ENCODE results near the gene NTM. TPM values are rescaled to one million over a fixed set of nuclear protein-coding genes. Genes with fewer than 3 reads are reported as not detected.

NTM gene
- total RNA-seq, 3 donors from 2014 or later = not detected

GRCh38 chr11:132114185-132114584, 743.8 kb downstream of the NTM start:
- DNase-seq = no peak
- no peaks in the 10 kb centered on the region for H3K4me1 Mint-ChIP-seq (ENCODE audit: low read depth)

GRCh38 chr11:132114743-132115142, 744.3 kb downstream of the NTM start:
- Mint-ChIP-seq H3K27me3 (ENCODE audit: low read depth) (peaks cover 2% of the 10 kb centered on the region), H3K4me1 (ENCODE audit: low read depth) (no peaks in the 10 kb centered on the region), H3K36me3 (ENCODE audit: insufficient read depth) (no peaks in the 10 kb centered on the region), H3K9me3 (peaks cover 3% of the 10 kb centered on the region), H3K4me3 (no peak overlapping the region)
- DNase-seq = no peak
- ATAC-seq = no peak

More at GRCh38 chr11:132114185-132114584, 743.8 kb downstream of the NTM start:
- Mint-ChIP-seq H3K9me3 (peaks cover 3% of the 10 kb centered on the region), H3K36me3 (ENCODE audit: insufficient read depth) (no peaks in the 10 kb centered on the region), H3K4me3 (no peak overlapping the region), H3K27me3 (ENCODE audit: low read depth) (peaks cover 2% of the 10 kb centered on the region)
- no peak for ATAC-seq

- no peak overlapping the region for H3K4me3 Mint-ChIP-seq
- DNase-seq = no peak
- no peak for ATAC-seq
- peaks cover 2% of the 10 kb centered on the region for H3K27me3 Mint-ChIP-seq (ENCODE audit: low read depth)
- H3K9me3 Mint-ChIP-seq = no peaks in the 10 kb centered on the region
- no peaks in the 10 kb centered on the region for H3K36me3 Mint-ChIP-seq (ENCODE audit: insufficient read depth)
- no peaks in the 10 kb centered on the region for H3K4me1 Mint-ChIP-seq (ENCODE audit: low read depth)
These were observed 745.0 kb downstream of the NTM start for GRCh38 chr11:132115454-132115853.

GRCh38 chr11:132116516-132116915, 746.1 kb downstream of the NTM start:
- peaks cover 2% of the 10 kb centered on the region for H3K27me3 Mint-ChIP-seq (ENCODE audit: low read depth)
- no peaks in the 10 kb centered on the region for H3K9me3 Mint-ChIP-seq
- no peaks in the 10 kb centered on the region for H3K36me3 Mint-ChIP-seq (ENCODE audit: insufficient read depth)
- no peak overlapping the region for H3K4me3 Mint-ChIP-seq
- DNase-seq (no peak), ATAC-seq (no peak)
- H3K4me1 Mint-ChIP-seq (ENCODE audit: low read depth) = no peaks in the 10 kb centered on the region

GRCh38 chr11:132118661-132119060, 748.2 kb downstream of the NTM start:
- DNase-seq = no peak
- Mint-ChIP-seq H3K27me3 (ENCODE audit: low read depth) (peaks cover 2% of the 10 kb centered on the region), H3K4me1 (ENCODE audit: low read depth) (no peaks in the 10 kb centered on the region), H3K9me3 (no peaks in the 10 kb centered on the region), H3K4me3 (no peak overlapping the region), H3K36me3 (ENCODE audit: insufficient read depth) (no peaks in the 10 kb centered on the region)
- no peak for ATAC-seq

GRCh38 chr11:132119573-132119972, 749.2 kb downstream of the NTM start:
- ATAC-seq = no peak
- H3K4me3 Mint-ChIP-seq = no peak overlapping the region
- H3K9me3 Mint-ChIP-seq = no peaks in the 10 kb centered on the region
- peaks cover 9% of the 10 kb centered on the region for H3K27me3 Mint-ChIP-seq (ENCODE audit: low read depth)
- H3K4me1 Mint-ChIP-seq (ENCODE audit: low read depth) = no peaks in the 10 kb centered on the region
- no peaks in the 10 kb centered on the region for H3K36me3 Mint-ChIP-seq (ENCODE audit: insufficient read depth)
- DNase-seq = no peak

GRCh38 chr11:132122735-132123134, 752.3 kb downstream of the NTM start:
- Mint-ChIP-seq H3K9me3 (no peaks in the 10 kb centered on the region), H3K4me1 (ENCODE audit: low read depth) (no peaks in the 10 kb centered on the region), H3K36me3 (ENCODE audit: insufficient read depth) (no peaks in the 10 kb centered on the region), H3K4me3 (no peak overlapping the region), H3K27me3 (ENCODE audit: low read depth) (peaks cover 9% of the 10 kb centered on the region)
- DNase-seq (no peak), ATAC-seq (no peak)

- no peak overlapping the region for H3K4me3 Mint-ChIP-seq
- no peaks in the 10 kb centered on the region for H3K36me3 Mint-ChIP-seq (ENCODE audit: insufficient read depth)
- ATAC-seq = no peak
- peaks cover 9% of the 10 kb centered on the region for H3K27me3 Mint-ChIP-seq (ENCODE audit: low read depth)
- no peaks in the 10 kb centered on the region for H3K4me1 Mint-ChIP-seq (ENCODE audit: low read depth)
- H3K9me3 Mint-ChIP-seq = no peaks in the 10 kb centered on the region
- no peak for DNase-seq
These were observed 753.0 kb downstream of the NTM start for GRCh38 chr11:132123449-132123848.

GRCh38 chr11:132123854-132124835, 753.7 kb downstream of the NTM start:
- H3K36me3 Mint-ChIP-seq (ENCODE audit: insufficient read depth) = no peaks in the 10 kb centered on the region
- no peaks in the 10 kb centered on the region for H3K9me3 Mint-ChIP-seq
- ATAC-seq (no peak), DNase-seq (no peak)
- no peaks in the 10 kb centered on the region for H3K4me1 Mint-ChIP-seq (ENCODE audit: low read depth)
- H3K27me3 Mint-ChIP-seq (ENCODE audit: low read depth) = peaks cover 9% of the 10 kb centered on the region
- H3K4me3 Mint-ChIP-seq = no peak overlapping the region

- ATAC-seq (peak in 1 of 2 donors; percentile 52), DNase-seq (no peak)
- peaks cover 9% of the 10 kb centered on the region for H3K27me3 Mint-ChIP-seq (ENCODE audit: low read depth)
- H3K36me3 Mint-ChIP-seq (ENCODE audit: insufficient read depth) = no peaks in the 10 kb centered on the region
- no peak overlapping the region for H3K4me3 Mint-ChIP-seq
- no peaks in the 10 kb centered on the region for H3K4me1 Mint-ChIP-seq (ENCODE audit: low read depth)
- no peaks in the 10 kb centered on the region for H3K9me3 Mint-ChIP-seq
These were observed 755.8 kb downstream of the NTM start for GRCh38 chr11:132125988-132126871.

- H3K36me3 Mint-ChIP-seq (ENCODE audit: insufficient read depth) = no peaks in the 10 kb centered on the region
- no peak overlapping the region for H3K4me3 Mint-ChIP-seq
- peaks cover 7% of the 10 kb centered on the region for H3K27me3 Mint-ChIP-seq (ENCODE audit: low read depth)
- no peak for ATAC-seq
- no peaks in the 10 kb centered on the region for H3K9me3 Mint-ChIP-seq
- no peaks in the 10 kb centered on the region for H3K4me1 Mint-ChIP-seq (ENCODE audit: low read depth)
- no peak for DNase-seq
These were observed 756.8 kb downstream of the NTM start for GRCh38 chr11:132126973-132127899.

GRCh38 chr11:132127900-132128288, 757.5 kb downstream of the NTM start:
- H3K36me3 Mint-ChIP-seq (ENCODE audit: insufficient read depth) = no peaks in the 10 kb centered on the region
- no peak overlapping the region for H3K4me3 Mint-ChIP-seq
- peaks cover 7% of the 10 kb centered on the region for H3K27me3 Mint-ChIP-seq (ENCODE audit: low read depth)
- H3K4me1 Mint-ChIP-seq (ENCODE audit: low read depth) = no peaks in the 10 kb centered on the region
- DNase-seq = no peak
- H3K9me3 Mint-ChIP-seq = no peaks in the 10 kb centered on the region
- no peak for ATAC-seq

GRCh38 chr11:132131047-132131446, 760.6 kb downstream of the NTM start:
- no peaks in the 10 kb centered on the region for H3K36me3 Mint-ChIP-seq (ENCODE audit: insufficient read depth)
- ATAC-seq (no peak), DNase-seq (no peak)
- H3K4me3 Mint-ChIP-seq = no peak overlapping the region
- no peaks in the 10 kb centered on the region for H3K4me1 Mint-ChIP-seq (ENCODE audit: low read depth)
- no peaks in the 10 kb centered on the region for H3K9me3 Mint-ChIP-seq
- H3K27me3 Mint-ChIP-seq (ENCODE audit: low read depth) = no peaks in the 10 kb centered on the region

GRCh38 chr11:132131961-132132360, 761.5 kb downstream of the NTM start:
- ATAC-seq (no peak), DNase-seq (no peak)
- Mint-ChIP-seq H3K4me3 (no peak overlapping the region), H3K36me3 (ENCODE audit: insufficient read depth) (no peaks in the 10 kb centered on the region), H3K4me1 (ENCODE audit: low read depth) (no peaks in the 10 kb centered on the region), H3K9me3 (no peaks in the 10 kb centered on the region), H3K27me3 (ENCODE audit: low read depth) (no peaks in the 10 kb centered on the region)

Data from activated T-cell treated with anti-CD3 and anti-CD28 coated beads, Interleukin-2, amount 50 U/mL, for 4 hours (primary cell).